Astrocyte (in vitro differentiated cells and primary cell): Measurements from ENCODE around the gene HDHD2. TPM values are rescaled to one million over a fixed set of nuclear protein-coding genes. Genes with fewer than 3 reads are reported as not detected.
A peak's percentile ranks its signal among the peaks of the same experiment; 100 is the strongest.

Experiments used
- DNase-seq: peaks from one replicate; pipeline ENCODE4 v3.0.0-alpha.2; 2010; ENCODE audit warnings: low read depth
- FAIRE-seq: peaks from 2 replicates; lab custom pipeline; 2011; peaks lifted over from hg19 to GRCh38; lab: Jason Lieb, UNC
- H2AFZ ChIP-seq: 2 replicates; pipeline ENCODE4 v1.6.0; 2012; ENCODE audit warnings: low read depth, low read length, inconsistent platforms
- H3K27ac ChIP-seq: 2 replicates; pipeline ENCODE4 v1.5.1; 2011; ENCODE audit warnings: low read depth, low read length, inconsistent platforms
- H3K27me3 ChIP-seq: 2 replicates; pipeline ENCODE4 v1.6.0; 2011; ENCODE audit warnings: low read length, inconsistent platforms; ENCODE audit not compliant: insufficient read depth
- H3K36me3 ChIP-seq: 2 replicates; pipeline ENCODE4 v1.5.1; 2011; ENCODE audit warnings: low read length, inconsistent platforms; ENCODE audit not compliant: insufficient read depth
- H3K4me1 ChIP-seq: 2 replicates; pipeline ENCODE4 v1.5.1; 2011; ENCODE audit warnings: low read length, inconsistent platforms; ENCODE audit not compliant: insufficient read depth
- H3K4me2 ChIP-seq: 2 replicates; pipeline ENCODE4 v1.6.0; 2012; ENCODE audit warnings: low read length, inconsistent platforms
- H3K4me3 ChIP-seq: 2 replicates; pipeline ENCODE4 v1.5.1; 2011; ENCODE audit warnings: low read depth, mild to moderate bottlenecking, low read length, inconsistent platforms; ENCODE audit not compliant: insufficient read depth
- H3K79me2 ChIP-seq: 2 replicates; pipeline ENCODE4 v1.6.0; 2012; ENCODE audit warnings: mild to moderate bottlenecking, low read length, inconsistent platforms; ENCODE audit not compliant: insufficient read depth
- H3K9ac ChIP-seq: 2 replicates; pipeline ENCODE4 v1.6.0; 2012; ENCODE audit warnings: mild to moderate bottlenecking, low read length, inconsistent platforms
- H3K9me3 ChIP-seq: 2 replicates; pipeline ENCODE4 v1.5.1; 2012; ENCODE audit warnings: low read depth, mild to moderate bottlenecking, low read length, inconsistent platforms; ENCODE audit not compliant: insufficient read depth
- H4K20me1 ChIP-seq: 2 replicates; pipeline ENCODE4 v1.6.0; 2012; ENCODE audit warnings: low read length, inconsistent platforms; ENCODE audit not compliant: insufficient read depth
- H3K27ac Mint-ChIP-seq: one replicate; pipeline ENCODE4 v1.8.0; 2021; ENCODE audit warnings: mild to moderate bottlenecking, mixed read lengths; ENCODE audit not compliant: unreplicated experiment
- H3K27me3 Mint-ChIP-seq: one replicate; pipeline ENCODE4 v1.8.0; 2021; ENCODE audit warnings: low read depth, mixed read lengths; ENCODE audit not compliant: unreplicated experiment
- H3K36me3 Mint-ChIP-seq: one replicate; pipeline ENCODE4 v1.8.0; 2021; ENCODE audit warnings: low read depth, mixed read lengths; ENCODE audit not compliant: unreplicated experiment
- H3K4me1 Mint-ChIP-seq: one replicate; pipeline ENCODE4 v1.8.0; 2021; ENCODE audit warnings: low read depth, mixed read lengths; ENCODE audit not compliant: unreplicated experiment
- H3K4me3 Mint-ChIP-seq: one replicate; pipeline ENCODE4 v1.8.0; 2021; ENCODE audit warnings: mild to moderate bottlenecking, moderate library complexity, mixed read lengths; ENCODE audit not compliant: unreplicated experiment
- H3K9me3 Mint-ChIP-seq: one replicate; pipeline ENCODE4 v1.8.0; 2021; ENCODE audit warnings: mild to moderate bottlenecking, mixed read lengths; ENCODE audit not compliant: unreplicated experiment
- EZH2 ChIP-seq: IDR thresholded peaks from 2 replicates; pipeline ENCODE4 v1.6.1; 2012; ENCODE audit warnings: mild to moderate bottlenecking, low read length, inconsistent platforms; ENCODE audit not compliant: insufficient read depth
- total RNA-seq: library from RNA; stranded (reverse); gene quantifications from 2 replicates; pipeline ENCODE4 v1.2.1, GENCODE V29; 2021
- TF ChIP-seq, protein P1 (sequence below): IDR thresholded peaks from 2 replicates; pipeline ENCODE4 v1.5.1; 2011; ENCODE audit warnings: low read depth, mild to moderate bottlenecking, inconsistent platforms, low read length, moderate library complexity; ENCODE audit not compliant: insufficient read depth

The HDHD2 gene
- total RNA-seq, 1 donor from 2014 or later: 23.5 TPM

DNA sequence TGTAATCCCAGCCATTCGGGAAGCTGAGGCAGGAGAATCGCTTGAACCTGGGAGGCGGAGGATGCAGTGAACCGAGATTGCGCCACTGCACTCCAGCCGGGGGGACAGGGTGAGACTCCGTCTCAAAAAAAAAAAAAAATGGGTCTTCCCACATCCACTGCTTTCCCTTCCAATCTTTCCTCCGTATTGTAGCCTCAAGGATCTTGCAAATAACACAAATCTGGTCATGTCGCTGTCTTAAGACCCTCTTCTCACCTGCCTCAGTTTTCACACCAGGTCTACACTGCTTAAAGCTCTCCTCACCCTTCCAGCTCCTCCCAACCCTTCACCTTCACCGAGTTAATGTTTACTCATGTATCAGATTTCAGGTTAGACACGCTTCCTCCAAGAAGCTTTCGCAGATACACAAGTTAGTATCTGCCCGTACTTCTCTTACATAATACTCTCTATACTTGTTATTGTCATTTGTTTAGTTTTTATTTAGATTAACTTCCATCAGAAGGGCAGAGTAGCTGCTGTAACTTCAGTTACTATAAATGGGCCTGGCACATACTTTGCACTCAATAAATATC lies 24.3 kb upstream of the HDHD2 start:
- Mint-ChIP-seq H3K36me3 (no peaks in the 10 kb centered on the region), H3K27ac (no peak overlapping the region), H3K27me3 (no peaks in the 10 kb centered on the region), H3K4me3 (no peak overlapping the region), H3K9me3 (no peaks in the 10 kb centered on the region), H3K4me1 (peaks cover 2% of the 10 kb centered on the region)
- FAIRE-seq: no peak
- Histone ChIP-seq H3K9ac (peak overlapping the region; percentile 99), H2AFZ (no peak overlapping the region), H3K4me2 (peak overlapping the region; percentile 84), H3K9me3 (no peaks in the 10 kb centered on the region), H3K4me3 (peak overlapping the region; percentile 94), H3K79me2 (peaks cover 66% of the 10 kb centered on the region), H3K36me3 (peaks cover 3% of the 10 kb centered on the region), H4K20me1 (peaks cover 46% of the 10 kb centered on the region), H3K4me1 (peaks cover 5% of the 10 kb centered on the region), H3K27ac (no peak overlapping the region), H3K27me3 (peaks cover 3% of the 10 kb centered on the region)
- TF ChIP-seq EZH2: no peak
- TF ChIP-seq, protein P1, sequence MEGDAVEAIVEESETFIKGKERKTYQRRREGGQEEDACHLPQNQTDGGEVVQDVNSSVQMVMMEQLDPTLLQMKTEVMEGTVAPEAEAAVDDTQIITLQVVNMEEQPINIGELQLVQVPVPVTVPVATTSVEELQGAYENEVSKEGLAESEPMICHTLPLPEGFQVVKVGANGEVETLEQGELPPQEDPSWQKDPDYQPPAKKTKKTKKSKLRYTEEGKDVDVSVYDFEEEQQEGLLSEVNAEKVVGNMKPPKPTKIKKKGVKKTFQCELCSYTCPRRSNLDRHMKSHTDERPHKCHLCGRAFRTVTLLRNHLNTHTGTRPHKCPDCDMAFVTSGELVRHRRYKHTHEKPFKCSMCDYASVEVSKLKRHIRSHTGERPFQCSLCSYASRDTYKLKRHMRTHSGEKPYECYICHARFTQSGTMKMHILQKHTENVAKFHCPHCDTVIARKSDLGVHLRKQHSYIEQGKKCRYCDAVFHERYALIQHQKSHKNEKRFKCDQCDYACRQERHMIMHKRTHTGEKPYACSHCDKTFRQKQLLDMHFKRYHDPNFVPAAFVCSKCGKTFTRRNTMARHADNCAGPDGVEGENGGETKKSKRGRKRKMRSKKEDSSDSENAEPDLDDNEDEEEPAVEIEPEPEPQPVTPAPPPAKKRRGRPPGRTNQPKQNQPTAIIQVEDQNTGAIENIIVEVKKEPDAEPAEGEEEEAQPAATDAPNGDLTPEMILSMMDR: no peak
- no peak for DNase-seq

DNA sequence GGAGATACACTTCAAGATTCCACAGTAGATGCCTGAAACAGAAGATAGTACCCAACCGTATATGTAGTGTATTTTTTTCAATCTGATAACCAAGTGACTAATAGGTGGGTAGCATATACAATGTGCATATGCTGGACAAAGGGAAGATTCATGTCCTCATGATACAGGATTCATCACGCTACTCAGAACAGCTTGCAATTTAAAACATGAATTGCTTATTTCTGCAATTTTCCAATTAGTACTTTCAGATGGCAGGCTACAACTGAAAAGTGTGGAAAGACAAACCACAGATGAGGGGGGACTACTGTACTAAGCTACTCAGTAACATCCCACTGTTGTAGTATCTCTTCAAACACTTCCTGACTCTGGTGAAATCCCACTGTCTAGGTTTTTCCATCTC lies 22.2 kb upstream of the HDHD2 start:
- H3K27ac Mint-ChIP-seq: no peak overlapping the region
- H3K79me2 ChIP-seq: peaks cover 87% of the 10 kb centered on the region
- no peaks in the 10 kb centered on the region for H3K27me3 Mint-ChIP-seq
- H3K36me3 ChIP-seq: peaks cover 3% of the 10 kb centered on the region
- H3K27ac ChIP-seq: no peak overlapping the region
- no peak overlapping the region for H3K4me3 ChIP-seq
- no peak overlapping the region for H3K9ac ChIP-seq
- no peaks in the 10 kb centered on the region for H3K9me3 ChIP-seq
- H3K4me2 ChIP-seq: no peak overlapping the region
- DNase-seq (no peak), FAIRE-seq (no peak)
- H3K4me1 Mint-ChIP-seq: peaks cover 2% of the 10 kb centered on the region
- H3K27me3 ChIP-seq: no peaks in the 10 kb centered on the region
- H3K4me1 ChIP-seq: peaks cover 5% of the 10 kb centered on the region
- no peak overlapping the region for H2AFZ ChIP-seq
- peaks cover 64% of the 10 kb centered on the region for H4K20me1 ChIP-seq
- H3K36me3 Mint-ChIP-seq: no peaks in the 10 kb centered on the region
- no peaks in the 10 kb centered on the region for H3K9me3 Mint-ChIP-seq
- TF ChIP-seq, protein P1: no peak
- no peak for TF ChIP-seq EZH2
- H3K4me3 Mint-ChIP-seq: no peak overlapping the region

DNA sequence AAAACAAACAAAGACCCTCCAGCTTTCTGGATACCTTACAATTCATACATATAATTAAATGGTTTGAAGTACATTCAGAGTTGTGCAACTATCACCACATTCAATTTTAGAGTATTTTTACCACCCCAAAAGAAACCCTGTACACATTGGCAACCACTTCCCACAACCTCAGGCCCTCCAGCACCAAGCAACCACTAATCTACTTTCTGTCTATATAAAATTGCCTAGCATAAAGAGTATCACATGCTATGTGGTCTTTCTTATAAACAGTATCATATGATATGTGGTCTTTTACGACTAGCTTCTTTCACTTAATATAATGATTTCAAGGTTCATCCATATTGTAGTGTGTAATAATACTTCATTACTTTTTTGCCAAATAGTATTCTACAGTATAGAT lies 18.6 kb upstream of the HDHD2 start:
- no peak for DNase-seq
- H4K20me1 ChIP-seq: peaks cover 81% of the 10 kb centered on the region
- H3K9me3 Mint-ChIP-seq: no peaks in the 10 kb centered on the region
- no peaks in the 10 kb centered on the region for H3K36me3 Mint-ChIP-seq
- no peaks in the 10 kb centered on the region for H3K27me3 Mint-ChIP-seq
- no peaks in the 10 kb centered on the region for H3K27me3 ChIP-seq
- no peak for TF ChIP-seq EZH2
- TF ChIP-seq, protein P1: no peak
- H3K4me3 Mint-ChIP-seq: no peak overlapping the region
- H3K27ac Mint-ChIP-seq: no peak overlapping the region
- no peak overlapping the region for H2AFZ ChIP-seq
- H3K4me3 ChIP-seq: no peak overlapping the region
- peaks cover 100% of the 10 kb centered on the region for H3K79me2 ChIP-seq
- no peaks in the 10 kb centered on the region for H3K4me1 ChIP-seq
- no peak overlapping the region for H3K27ac ChIP-seq
- no peaks in the 10 kb centered on the region for H3K9me3 ChIP-seq
- FAIRE-seq: no peak
- no peak overlapping the region for H3K9ac ChIP-seq
- no peak overlapping the region for H3K4me2 ChIP-seq
- H3K36me3 ChIP-seq: peaks cover 3% of the 10 kb centered on the region
- peaks cover 7% of the 10 kb centered on the region for H3K4me1 Mint-ChIP-seq
